SU-DHL-6 (cell line): ENCODE data around the gene NTNG1.

ENCODE experiments used
- CTCF ChIP-seq: fragments of 200-600 bp; sonication (generic); IDR thresholded peaks from one replicate; pipeline ENCODE4 v1.5.1; 2017; ENCODE audit warnings: antibody characterized with exemption, mild to moderate bottlenecking, low read length, moderate library complexity; ENCODE audit not compliant: insufficient read depth, poor library complexity, severe bottlenecking
- EZH2phosphoT487 ChIP-seq: fragments of 200-600 bp; sonication (generic), shearing (Covaris generic); conservative IDR thresholded peaks from 2 replicates; pipeline ENCODE4 v1.6.1; 2018; ENCODE audit warnings: mild to moderate bottlenecking, antibody characterized with exemption, low read length, moderate library complexity, mixed read lengths

- TF ChIP-seq CTCF (no peak), EZH2phosphoT487 (no peak)
These were observed 374.0 kb downstream of the NTNG1 start for GRCh38 chr1:107514841-107515240.
